Testis (tissue), 2 donors: ENCODE data around the gene GAPDH.

ENCODE experiments used
- CTCF ChIP-seq, 3 experiments: fragments of 450-650 bp in 2 of 3; fragments of 200-600 bp in 1 of 3; sonication (generic) in 1 of 3; IDR thresholded peaks; one replicate each; pipeline ENCODE4 v1.5.1; 2016 to 2019; ENCODE audit warnings: antibody characterized with exemption in 3 of 3, mild to moderate bottlenecking in 2 of 3, moderate library complexity in 1 of 3
- POLR2A ChIP-seq: fragments of 450-650 bp; IDR thresholded peaks from one replicate; pipeline ENCODE4 v1.6.1; 2017; ENCODE audit warnings: antibody characterized with exemption, mild to moderate bottlenecking, moderate library complexity

GRCh38 chr12:6547566-6547965 is 13.2 kb downstream of the GAPDH start:
- TF ChIP-seq POLR2A (no peak), CTCF (IDR thresholded peaks at IDR 0.05) (no peak)
